ENCODE results near the gene RPS10. TPM values are rescaled to one million over a fixed set of nuclear protein-coding genes. Genes with fewer than 3 reads are reported as not detected.

Gene RPS10
- total and polyA plus RNA-seq, 7 experiments from 2014 or later, result 1,466 to 3,151 (median 2,306) TPM

DNA sequence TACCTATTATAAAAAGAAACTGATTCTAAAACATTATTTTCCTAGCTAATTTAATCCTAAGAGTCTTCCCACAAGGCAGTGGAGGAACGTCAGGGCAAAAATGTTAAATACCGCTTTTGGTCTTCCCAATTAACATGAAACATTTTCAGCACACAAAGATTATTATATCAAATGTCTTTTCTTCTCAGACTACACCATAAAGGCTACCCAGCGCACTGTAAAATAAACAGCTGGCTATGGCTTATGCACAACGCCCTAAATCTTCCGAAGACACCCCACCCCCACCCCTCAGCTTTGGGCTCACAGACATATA lies 34.4 kb downstream of the RPS10 start:
- Histone ChIP-seq H3K27me3 (ENCODE audit: control insufficient read depth in 2 of 2, insufficient read depth in 2 of 2, low read length in 2 of 2) (no peaks in the 10 kb centered on the region), H3K4me1 (ENCODE audit: control insufficient read depth in 2 of 2, insufficient read depth in 2 of 2, low read length in 2 of 2) (peaks cover 11 to 16% of the 10 kb centered on the region in 2 donors), H3K36me3 (ENCODE audit: control insufficient read depth in 2 of 3, insufficient read depth in 3 of 3, low read length in 3 of 3) (no peaks in the 10 kb centered on the region), H3K27ac (ENCODE audit: low read depth, low read length) (peak overlapping the region; percentile 85), H3K4me3 (ENCODE audit: low read length) (peak overlapping the region; percentile 92), H3K9me3 (ENCODE audit: control insufficient read depth in 2 of 3, low read length in 3 of 3) (no peaks in the 10 kb centered on the region)
- Mint-ChIP-seq H3K27ac (no peak overlapping the region), H3K27me3 (peaks cover 0 to 2% (median 0%) of the 10 kb centered on the region in 5 donors), H3K9me3 (peaks cover 0 to 2% (median 0%) of the 10 kb centered on the region in 11 donors), H3K4me3 (no peak overlapping the region), H3K36me3 (peaks cover 0 to 2% (median 0%) of the 10 kb centered on the region in 5 donors), H3K4me1 (peaks cover 2 to 34% (median 29%) of the 10 kb centered on the region in 7 donors)
- CTCF ChIA-PET, result interaction anchor here (0.6 kb wide), 1 partner anchor 742 kb away, joined by 4 read pairs; no protein-coding TSS in a partner anchor
- ATAC-seq (no peak), DNase-seq (no peak)
- POLR2A ChIA-PET, result interaction anchor here (0.7 to 3.5 kb wide), 4 partner anchors 142 to 168 kb away, joined by 3 to 19 read pairs (median 8); partner anchors contain the start of genes HMGA1 and SMIM29
- intact Hi-C loops (cut with micrococcal nuclease), result loop anchor here in 1 of 2 donors (1.0 to 5.0 kb wide), 4 partner anchors 155 to 1731 kb away; partner anchors contain the start of genes HMGA1 and MAPK14

DNA sequence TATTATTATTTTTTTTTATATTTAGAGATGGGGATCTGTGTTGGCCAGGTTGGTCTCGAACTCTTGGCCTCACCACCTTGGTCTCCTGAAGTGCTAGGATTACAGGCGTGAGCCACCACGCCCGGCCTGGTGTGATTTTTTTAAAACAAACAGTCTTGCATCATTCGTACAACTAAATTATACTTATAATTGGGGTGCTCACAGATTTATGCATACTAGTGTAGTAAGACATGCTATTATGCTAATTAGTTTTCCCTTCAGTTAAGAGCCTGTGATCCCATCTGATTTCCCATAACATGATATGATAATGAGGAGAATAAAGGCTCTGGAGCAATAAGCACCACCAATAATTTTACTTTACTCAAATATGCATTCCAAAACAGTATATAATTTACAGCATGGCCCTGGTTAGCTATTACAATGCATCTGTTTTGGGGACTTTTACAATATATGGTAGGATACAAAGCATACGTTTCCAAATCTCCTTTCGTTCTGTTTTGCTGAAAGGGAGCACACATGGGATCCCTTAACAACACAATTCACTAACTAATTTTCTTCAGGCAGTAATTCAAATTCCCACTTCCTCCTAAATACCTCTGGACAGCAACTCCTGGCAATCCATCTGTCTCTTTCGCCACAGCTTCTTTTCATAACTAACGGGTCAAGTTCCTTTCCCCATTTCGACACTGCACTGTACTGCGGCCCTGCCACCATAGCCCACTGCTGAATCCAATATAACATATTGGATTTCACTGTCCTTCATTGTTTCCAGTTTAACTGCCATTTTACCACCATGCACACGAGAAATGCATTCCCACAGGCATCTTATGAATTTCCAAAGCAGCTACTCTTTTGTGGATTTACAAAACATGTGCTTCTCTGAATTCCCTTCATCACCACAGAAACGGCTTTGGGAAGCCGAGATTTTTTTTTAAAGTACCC lies 35.1 kb downstream of the RPS10 start:
- Mint-ChIP-seq H3K9me3 (no peaks in the 10 kb centered on the region), H3K36me3 (no peaks in the 10 kb centered on the region), H3K27ac (no peak overlapping the region), H3K4me1 (peaks cover 5 to 39% (median 34%) of the 10 kb centered on the region in 7 donors), H3K27me3 (no peaks in the 10 kb centered on the region), H3K4me3 (no peak overlapping the region)
- intact Hi-C loops (cut with micrococcal nuclease), result loop anchor here in 1 of 2 donors (1.0 to 5.0 kb wide), 4 partner anchors 155 to 1731 kb away; partner anchors contain the start of genes HMGA1 and MAPK14
- POLR2A ChIA-PET, result interaction anchor here (0.7 to 3.5 kb wide), 6 partner anchors 10 to 383 kb away, joined by 3 to 19 read pairs (median 3); partner anchors contain the start of genes HMGA1 and SMIM29
- DNase-seq (no peak), ATAC-seq (no peak)
- CTCF ChIA-PET, result interaction anchor here (0.6 to 1.0 kb wide), 2 partner anchors 141 to 743 kb away, joined by 3 to 4 read pairs; no protein-coding TSS in a partner anchor
- Histone ChIP-seq H3K4me3 (ENCODE audit: low read length) (peak overlapping the region; percentile 92), H3K4me1 (ENCODE audit: control insufficient read depth in 2 of 2, insufficient read depth in 2 of 2, low read length in 2 of 2) (peaks cover 11 to 16% of the 10 kb centered on the region in 2 donors), H3K27me3 (ENCODE audit: control insufficient read depth in 2 of 2, insufficient read depth in 2 of 2, low read length in 2 of 2) (no peaks in the 10 kb centered on the region), H3K36me3 (ENCODE audit: control insufficient read depth in 2 of 3, insufficient read depth in 3 of 3, low read length in 3 of 3) (no peaks in the 10 kb centered on the region), H3K27ac (ENCODE audit: low read depth, low read length) (peak overlapping the region; percentile 85), H3K9me3 (ENCODE audit: control insufficient read depth in 2 of 3, low read length in 3 of 3) (no peaks in the 10 kb centered on the region)

DNA sequence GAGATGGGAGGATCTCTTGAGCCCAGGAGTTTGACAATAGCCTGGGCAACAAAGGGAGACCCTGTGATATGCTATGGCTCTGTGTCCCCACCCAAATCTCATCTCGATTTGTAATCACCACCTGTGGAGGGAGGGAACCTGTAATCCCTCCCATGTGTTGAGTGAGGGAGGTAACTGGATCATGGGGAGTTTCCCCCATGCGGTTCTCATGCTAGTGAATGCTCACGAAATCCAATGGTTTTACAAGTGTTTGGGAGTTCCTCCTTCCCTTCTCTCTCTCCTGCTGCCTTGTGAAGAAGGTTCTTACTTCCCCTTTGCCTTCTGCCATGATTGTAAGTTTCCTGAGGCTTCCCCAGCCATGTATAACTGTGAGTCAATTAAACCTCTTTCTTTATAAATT lies 36.8 kb downstream of the RPS10 start:
- H3K27me3 ChIP-seq (ENCODE audit: control insufficient read depth in 2 of 2, insufficient read depth in 2 of 2, low read length in 2 of 2), result no peaks in the 10 kb centered on the region
- no peaks in the 10 kb centered on the region for H3K36me3 ChIP-seq (ENCODE audit: control insufficient read depth in 2 of 3, insufficient read depth in 3 of 3, low read length in 3 of 3)
- ChIA-PET POLR2A (interaction anchor here (0.6 kb wide), 1 partner anchor 140 kb away, joined by 3 read pairs; the partner anchor contains the start of gene SMIM29), CTCF (interaction anchor here (1.4 kb wide), 1 partner anchor 140 kb away, joined by 3 read pairs; no protein-coding TSS in a partner anchor)
- H3K36me3 Mint-ChIP-seq, result no peaks in the 10 kb centered on the region
- no peaks in the 10 kb centered on the region for H3K27me3 Mint-ChIP-seq
- no peaks in the 10 kb centered on the region for H3K9me3 Mint-ChIP-seq
- no peak for ATAC-seq
- DNase-seq, result no peak
- H3K4me3 ChIP-seq (ENCODE audit: low read length), result no peak overlapping the region
- H3K27ac Mint-ChIP-seq, result no peak overlapping the region
- no peaks in the 10 kb centered on the region for H3K9me3 ChIP-seq (ENCODE audit: control insufficient read depth in 2 of 3, low read length in 3 of 3)
- intact Hi-C loops (cut with micrococcal nuclease), result no loop called here
- H3K4me1 ChIP-seq (ENCODE audit: control insufficient read depth in 2 of 2, insufficient read depth in 2 of 2, low read length in 2 of 2), result peaks cover 11 to 16% of the 10 kb centered on the region in 2 donors
- no peak overlapping the region for H3K4me3 Mint-ChIP-seq
- peaks cover 5 to 54% (median 34%) of the 10 kb centered on the region in 7 donors for H3K4me1 Mint-ChIP-seq
- no peak overlapping the region for H3K27ac ChIP-seq (ENCODE audit: low read depth, low read length)

- peaks cover 7 to 10% of the 10 kb centered on the region in 2 donors for H3K4me1 ChIP-seq (ENCODE audit: control insufficient read depth in 2 of 2, insufficient read depth in 2 of 2, low read length in 2 of 2)
- ChIA-PET CTCF (interaction anchor here (0.6 to 1.4 kb wide), 2 partner anchors 139 to 1293 kb away, joined by 3 read pairs; no protein-coding TSS in a partner anchor), POLR2A (interaction anchor here (0.6 kb wide), 1 partner anchor 140 kb away, joined by 3 read pairs; the partner anchor contains the start of gene SMIM29)
- no peak overlapping the region for H3K4me3 ChIP-seq (ENCODE audit: low read length)
- peaks cover 0 to 3% (median 2%) of the 10 kb centered on the region in 5 donors for H3K36me3 Mint-ChIP-seq
- H3K36me3 ChIP-seq (ENCODE audit: control insufficient read depth in 2 of 3, insufficient read depth in 3 of 3, low read length in 3 of 3), result no peaks in the 10 kb centered on the region
- H3K27me3 ChIP-seq (ENCODE audit: control insufficient read depth in 2 of 2, insufficient read depth in 2 of 2, low read length in 2 of 2), result no peaks in the 10 kb centered on the region
- H3K4me1 Mint-ChIP-seq, result peaks cover 5 to 54% (median 31%) of the 10 kb centered on the region in 7 donors
- H3K27me3 Mint-ChIP-seq, result no peaks in the 10 kb centered on the region
- ATAC-seq (no peak), DNase-seq (no peak)
- H3K4me3 Mint-ChIP-seq, result no peak overlapping the region
- H3K27ac ChIP-seq (ENCODE audit: low read depth, low read length), result no peak overlapping the region
- no peaks in the 10 kb centered on the region for H3K9me3 Mint-ChIP-seq
- intact Hi-C loops (cut with micrococcal nuclease), result no loop called here
- no peaks in the 10 kb centered on the region for H3K9me3 ChIP-seq (ENCODE audit: control insufficient read depth in 2 of 3, low read length in 3 of 3)
- H3K27ac Mint-ChIP-seq, result no peak overlapping the region
These were observed 37.4 kb downstream of the RPS10 start for GRCh38 chr6:34388421-34388820.

GRCh38 chr6:34386316-34387137 lies 39.3 kb downstream of the RPS10 start:
- no peak for DNase-seq
- no peaks in the 10 kb centered on the region for H3K36me3 ChIP-seq (ENCODE audit: control insufficient read depth in 2 of 3, insufficient read depth in 3 of 3, low read length in 3 of 3)
- no peaks in the 10 kb centered on the region for H3K9me3 ChIP-seq (ENCODE audit: control insufficient read depth in 2 of 3, low read length in 3 of 3)
- H3K36me3 Mint-ChIP-seq, result peaks cover 0 to 4% (median 3%) of the 10 kb centered on the region in 5 donors
- no peak overlapping the region for H3K27ac ChIP-seq (ENCODE audit: low read depth, low read length)
- no peaks in the 10 kb centered on the region for H3K9me3 Mint-ChIP-seq
- ATAC-seq, result peak; percentile 34
- H3K27me3 Mint-ChIP-seq, result no peaks in the 10 kb centered on the region
- ChIA-PET POLR2A (interaction anchor here (0.5 to 1.2 kb wide), 3 partner anchors 9 to 1807 kb away, joined by 3 read pairs; no protein-coding TSS in a partner anchor), CTCF (interaction anchor here (0.6 kb wide), 2 partner anchors 41 to 188 kb away, joined by 3 to 4 read pairs; no protein-coding TSS in a partner anchor)
- peaks cover 3 to 47% (median 26%) of the 10 kb centered on the region in 7 donors for H3K4me1 Mint-ChIP-seq
- no peak overlapping the region for H3K4me3 Mint-ChIP-seq
- no peak overlapping the region for H3K4me3 ChIP-seq (ENCODE audit: low read length)
- H3K27ac Mint-ChIP-seq, result peak overlapping the region in 2 of 9 donors; percentile 6 to 13
- peaks cover 7 to 10% of the 10 kb centered on the region in 2 donors for H3K4me1 ChIP-seq (ENCODE audit: control insufficient read depth in 2 of 2, insufficient read depth in 2 of 2, low read length in 2 of 2)
- intact Hi-C loops (cut with micrococcal nuclease), result no loop called here
- no peaks in the 10 kb centered on the region for H3K27me3 ChIP-seq (ENCODE audit: control insufficient read depth in 2 of 2, insufficient read depth in 2 of 2, low read length in 2 of 2)

DNA sequence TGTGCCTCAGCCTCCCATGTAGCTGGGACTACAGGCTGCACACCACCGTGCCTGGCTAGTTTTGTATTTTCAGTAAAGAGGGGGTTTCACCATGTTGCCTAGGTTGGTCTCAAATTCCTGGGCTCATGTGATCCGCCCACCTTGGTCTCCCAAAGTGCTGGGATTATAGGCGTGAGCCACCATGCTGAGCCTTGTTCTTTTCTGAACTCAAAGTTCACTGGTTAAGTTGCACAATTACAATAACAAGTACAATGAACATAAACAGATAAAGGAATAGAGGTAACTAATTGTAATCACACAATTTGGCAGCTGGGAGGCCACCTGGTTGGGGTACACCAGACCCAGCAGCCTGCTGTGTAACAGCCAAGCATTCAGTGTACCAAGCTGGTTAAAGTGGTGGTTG lies 40.1 kb downstream of the RPS10 start:
- Histone ChIP-seq H3K4me3 (ENCODE audit: low read length) (no peak overlapping the region), H3K27ac (ENCODE audit: low read depth, low read length) (no peak overlapping the region), H3K36me3 (ENCODE audit: control insufficient read depth in 2 of 3, insufficient read depth in 3 of 3, low read length in 3 of 3) (no peaks in the 10 kb centered on the region), H3K9me3 (ENCODE audit: control insufficient read depth in 2 of 3, low read length in 3 of 3) (no peaks in the 10 kb centered on the region), H3K4me1 (ENCODE audit: control insufficient read depth in 2 of 2, insufficient read depth in 2 of 2, low read length in 2 of 2) (peaks cover under 1 to 3% of the 10 kb centered on the region in 2 donors), H3K27me3 (ENCODE audit: control insufficient read depth in 2 of 2, insufficient read depth in 2 of 2, low read length in 2 of 2) (no peaks in the 10 kb centered on the region)
- Mint-ChIP-seq H3K9me3 (no peaks in the 10 kb centered on the region), H3K4me1 (peaks cover 3 to 54% (median 29%) of the 10 kb centered on the region in 7 donors), H3K27me3 (no peaks in the 10 kb centered on the region), H3K36me3 (peaks cover 0 to 6% (median 4%) of the 10 kb centered on the region in 5 donors), H3K4me3 (no peak overlapping the region), H3K27ac (no peak overlapping the region)
- intact Hi-C loops (cut with micrococcal nuclease), result no loop called here
- CTCF ChIA-PET, result no interaction called here
- POLR2A ChIA-PET, result interaction anchor here (1.2 kb wide), 1 partner anchor 9 kb away, joined by 3 read pairs; no protein-coding TSS in a partner anchor
- DNase-seq (no peak), ATAC-seq (no peak)

Data from naive thymus-derived CD4-positive, alpha-beta T cell (primary cell).